Superior temporal gyrus (tissue), 1 donor: ENCODE results near the gene ERP27.

ENCODE experiments used
- DNase-seq: peaks from one replicate; pipeline ENCODE4 v3.0.0-alpha.2; 2016; ENCODE audit errors: extremely low spot score

ERP27 gene

DNA sequence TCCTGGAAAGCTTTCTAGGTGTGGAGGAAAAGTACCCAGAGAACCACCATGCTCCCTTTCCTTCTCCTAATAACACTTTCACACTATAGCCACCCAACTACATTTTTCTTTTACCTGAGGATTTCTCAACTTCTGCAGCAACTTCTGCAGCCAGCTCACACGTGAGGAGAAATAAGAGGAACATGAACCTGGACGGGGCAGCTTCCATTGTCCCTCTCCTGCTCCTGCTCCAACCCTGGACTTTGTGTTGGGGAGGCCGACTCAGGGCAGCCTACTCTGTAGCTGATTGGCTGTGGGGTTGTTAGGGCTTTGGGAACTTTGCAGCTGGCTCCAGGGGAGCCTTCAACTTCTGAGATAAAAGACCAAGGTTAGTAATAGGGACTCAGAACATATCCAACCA lies at the start of gene ERP27:
TSS of gene ERP27 (minus strand) at position 237 of the 400 bp plus-strand sequence. CDS start at position 208, 29 bp downstream.
- no peak for DNase-seq

DNA sequence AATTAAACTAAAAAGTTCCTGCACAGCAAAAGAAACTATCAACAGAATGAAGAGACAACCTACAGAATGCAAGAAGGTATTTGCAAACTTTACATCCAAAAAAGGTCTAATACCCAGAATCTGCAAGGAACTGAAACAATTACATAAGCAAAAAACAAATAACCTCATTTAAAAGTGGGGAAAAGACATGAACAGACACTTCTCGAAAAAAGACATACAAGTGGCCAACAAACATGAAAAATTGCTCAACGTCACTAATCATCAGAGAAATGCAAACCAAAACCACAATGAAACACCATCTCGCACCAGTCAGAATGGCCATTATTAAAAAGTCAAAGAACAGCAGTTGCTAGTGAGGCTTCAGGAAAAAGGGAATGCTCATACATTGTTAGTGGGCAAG lies 49.7 kb upstream of the ERP27 start:
- no peak for DNase-seq

DNA sequence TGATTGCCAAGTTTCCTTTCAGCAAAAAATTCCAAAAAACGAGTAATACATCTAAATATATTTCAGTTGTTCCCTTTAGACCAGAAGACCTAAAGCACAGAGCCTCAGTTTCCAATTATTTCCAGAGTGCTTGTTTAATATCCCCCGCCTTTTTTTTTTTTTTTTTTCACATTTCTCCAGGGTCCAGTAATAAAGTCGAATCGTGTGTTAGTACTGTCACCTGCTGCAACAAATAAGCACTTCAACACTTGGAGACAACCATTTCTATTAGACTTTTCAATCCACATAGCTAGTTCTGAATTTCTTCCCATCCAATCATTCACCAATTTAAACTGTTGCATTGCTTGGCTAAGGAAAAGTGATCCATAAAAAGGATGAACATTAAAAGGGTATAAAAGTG lies 48.1 kb upstream of the ERP27 start:
- DNase-seq, result no peak

DNA sequence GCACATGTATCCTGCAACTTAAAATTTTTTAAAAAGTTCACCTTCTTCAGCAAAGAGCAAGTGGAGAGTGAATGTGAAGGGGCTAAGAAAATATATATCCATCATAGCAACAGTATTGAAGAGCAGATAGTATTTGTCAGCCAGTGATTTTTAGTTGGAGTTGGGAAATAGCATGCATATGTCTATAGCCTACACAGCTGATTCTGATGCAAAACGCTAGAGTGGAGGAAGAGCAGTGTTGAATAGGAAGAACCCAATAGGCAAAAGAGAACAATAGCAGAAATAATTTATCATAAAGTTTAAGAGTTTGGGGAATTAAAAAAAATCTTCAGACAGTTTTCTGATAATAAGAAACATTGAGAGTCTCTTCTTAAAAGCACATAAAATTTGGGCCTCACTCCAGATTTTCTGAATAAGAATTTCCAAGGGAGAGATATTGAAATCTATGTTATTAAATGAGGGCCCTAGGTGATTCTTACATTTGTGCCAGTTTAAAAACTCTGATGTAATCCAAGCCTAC lies 46.5 kb upstream of the ERP27 start:
- DNase-seq, result no peak

DNA sequence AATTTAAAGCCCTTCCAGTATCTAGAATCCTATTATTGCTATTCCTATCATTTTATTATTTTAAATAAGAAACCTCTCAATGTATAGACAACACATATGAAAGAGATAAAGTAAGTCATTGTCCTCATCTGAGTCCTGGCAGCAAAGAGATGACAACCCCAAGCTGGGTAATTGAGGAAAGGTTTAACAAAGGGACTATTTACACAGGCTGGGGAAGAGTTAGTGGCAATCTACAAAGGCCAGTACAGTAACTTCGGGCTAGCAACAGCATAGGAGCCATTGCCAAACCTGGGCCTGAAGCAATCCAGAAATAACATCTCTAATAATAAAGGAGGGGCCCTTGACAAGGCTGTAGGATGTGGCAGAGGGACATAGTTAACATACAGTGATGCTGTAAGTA lies 45.7 kb upstream of the ERP27 start:
- DNase-seq, result no peak

DNA sequence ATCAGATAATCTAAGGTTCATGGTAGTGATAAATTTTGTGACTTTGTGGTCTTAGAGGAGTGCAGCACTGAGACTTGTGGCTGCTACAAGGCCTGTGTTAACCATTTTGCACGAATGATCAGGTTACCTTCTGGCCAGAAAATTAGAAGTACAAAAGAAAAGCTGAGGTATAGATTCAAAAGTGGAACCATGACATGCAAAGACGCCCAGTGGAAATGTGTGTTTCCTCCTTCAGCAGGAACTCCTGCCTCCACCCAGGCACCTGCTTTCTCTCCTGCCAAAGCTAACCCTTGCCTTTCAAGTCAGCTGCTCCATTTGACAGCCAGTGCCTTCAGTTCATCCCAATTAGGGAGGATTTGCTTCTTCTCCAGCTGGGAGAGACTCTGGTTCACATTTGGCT lies 44.7 kb upstream of the ERP27 start:
- no peak for DNase-seq

DNA sequence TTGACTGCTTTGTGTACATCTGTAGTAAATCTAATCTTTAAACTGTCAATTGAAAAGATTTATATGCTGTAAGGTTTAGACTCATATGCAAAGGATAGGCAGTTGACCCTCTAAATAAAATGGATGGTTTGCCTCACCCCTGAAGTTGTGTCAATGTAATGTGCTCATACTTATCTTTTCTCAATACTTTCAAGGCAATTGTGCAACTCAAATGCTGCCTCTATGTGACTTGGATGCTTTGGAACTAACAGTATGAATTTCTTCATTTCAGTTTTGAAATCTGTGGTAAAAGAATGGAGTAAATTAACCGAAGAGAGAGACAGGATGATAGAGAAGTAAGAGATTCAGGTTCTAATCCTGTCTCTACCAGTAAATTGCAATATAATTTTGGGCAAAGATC lies 44.2 kb upstream of the ERP27 start:
- no peak for DNase-seq

DNA sequence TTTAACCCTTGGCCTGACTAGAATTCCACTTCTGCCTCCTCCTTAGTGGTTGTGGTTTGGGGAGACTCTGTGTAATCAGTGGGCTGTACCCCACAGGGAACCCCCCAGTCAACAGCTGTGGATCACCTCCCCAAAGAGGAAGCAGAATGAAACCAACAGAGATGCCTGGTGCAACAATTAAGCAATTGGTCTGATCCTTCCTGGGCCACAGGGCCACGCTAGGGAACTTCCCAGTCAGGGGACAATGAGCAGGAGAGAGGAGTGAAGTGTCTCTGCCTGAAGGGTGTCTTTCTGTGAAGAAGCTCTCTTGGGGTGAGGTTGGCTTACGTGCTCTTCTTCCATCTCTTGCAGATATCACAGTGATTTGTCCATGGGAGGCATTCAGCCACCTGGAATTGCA lies 42.7 kb upstream of the ERP27 start:
- DNase-seq, result no peak

DNA sequence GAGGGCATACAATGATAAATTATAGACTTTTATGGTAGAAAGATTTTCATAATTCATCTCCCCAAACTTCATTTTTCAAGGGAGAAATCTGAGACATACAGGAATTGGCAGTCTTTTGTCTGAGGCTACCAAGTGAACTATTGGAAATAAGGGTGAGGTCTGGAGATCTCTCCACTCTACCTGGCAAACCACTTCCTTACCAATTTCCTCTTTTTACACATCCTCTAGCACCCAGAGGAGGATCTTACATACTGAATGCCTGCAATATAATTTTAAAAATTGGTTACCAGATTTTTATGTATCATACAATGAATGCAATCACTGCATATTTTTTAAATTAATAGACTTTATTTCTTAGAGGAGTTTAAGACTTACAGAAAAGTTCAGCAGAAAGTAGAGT lies 41.1 kb upstream of the ERP27 start:
- DNase-seq, result no peak

DNA sequence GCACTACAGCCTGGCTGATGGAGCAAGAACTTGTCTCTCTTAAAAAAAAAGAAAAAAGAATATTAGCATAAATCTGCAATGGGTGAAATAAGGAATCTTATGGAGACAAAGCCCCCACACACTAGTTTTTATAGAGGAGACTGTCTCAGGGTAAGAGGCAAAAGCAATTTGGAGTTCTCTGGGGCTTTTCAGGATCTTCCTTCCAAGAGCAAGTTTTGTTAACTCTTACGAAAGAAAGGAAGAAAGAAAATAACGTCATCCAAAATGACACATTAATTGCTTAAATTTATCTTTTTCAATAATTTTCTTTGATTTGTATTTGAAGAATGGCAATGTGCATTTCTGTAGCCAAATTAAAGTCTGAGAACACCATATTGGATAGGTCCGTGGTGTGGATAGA lies 38.3 kb upstream of the ERP27 start:
- DNase-seq, result no peak

DNA sequence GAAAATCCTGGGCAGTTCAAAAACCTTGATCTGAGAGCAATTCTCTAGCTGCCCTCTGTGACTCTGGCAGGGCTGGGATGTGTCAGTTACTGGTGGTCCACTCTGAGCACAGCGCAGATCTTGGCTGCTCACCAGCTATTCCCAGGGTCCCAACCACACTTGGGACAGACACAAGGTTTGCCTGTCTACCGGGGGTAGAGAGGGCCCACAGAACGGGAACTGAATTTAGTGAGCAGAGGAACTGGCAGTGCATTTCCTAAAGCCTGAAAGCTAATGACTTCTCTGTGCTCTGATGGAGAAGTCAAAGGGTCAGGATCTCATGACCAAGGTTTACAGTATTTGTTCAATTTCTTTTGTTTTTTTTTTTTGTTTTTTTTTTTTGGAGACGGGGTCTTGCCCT lies 37.1 kb upstream of the ERP27 start:
- no peak for DNase-seq

DNA sequence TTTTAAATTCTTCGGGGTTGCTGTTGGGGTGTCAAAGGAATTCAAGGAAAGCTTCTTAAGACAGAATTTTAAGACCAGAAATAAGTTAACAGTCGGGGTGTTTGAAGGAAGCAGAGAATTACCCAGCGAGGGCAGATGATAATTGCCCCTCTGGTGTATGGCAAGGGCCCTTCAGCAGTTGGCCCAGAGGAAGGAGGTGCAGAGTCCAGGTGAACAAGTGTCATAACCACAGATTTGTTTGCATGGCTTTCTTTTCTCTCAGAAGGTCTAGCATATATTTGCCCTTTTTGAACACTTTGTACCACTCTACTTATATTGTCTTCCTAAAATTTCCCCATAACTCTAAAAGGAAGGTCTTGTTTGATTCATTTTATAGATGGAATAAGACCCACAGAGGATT lies 36.3 kb upstream of the ERP27 start:
- no peak for DNase-seq

DNA sequence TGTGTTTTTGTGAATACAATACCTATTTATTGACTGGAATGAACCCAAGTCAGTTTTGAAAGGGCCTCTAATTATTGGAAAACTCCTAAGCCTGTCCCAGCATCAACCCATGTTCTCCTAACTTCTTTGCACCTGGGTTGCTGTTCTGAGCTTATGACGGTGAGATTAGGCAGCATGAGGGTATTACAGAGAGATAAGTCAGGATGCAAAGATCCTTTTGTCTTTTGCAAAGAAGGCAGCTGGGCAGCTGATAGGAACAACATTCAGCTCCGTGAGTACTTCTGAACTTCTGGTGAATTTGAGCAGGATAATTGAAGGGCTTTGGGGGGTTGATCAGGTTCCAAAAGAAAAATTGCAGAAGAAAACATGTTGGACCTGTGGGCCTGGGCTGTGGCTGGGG lies 34.5 kb upstream of the ERP27 start, which contains the start of gene PDE6H:
TSS of gene PDE6H (plus strand) at position 227 of the 400 bp plus-strand sequence. CDS start 4,971 bp downstream, outside the sequence.
- DNase-seq, result no peak

DNA sequence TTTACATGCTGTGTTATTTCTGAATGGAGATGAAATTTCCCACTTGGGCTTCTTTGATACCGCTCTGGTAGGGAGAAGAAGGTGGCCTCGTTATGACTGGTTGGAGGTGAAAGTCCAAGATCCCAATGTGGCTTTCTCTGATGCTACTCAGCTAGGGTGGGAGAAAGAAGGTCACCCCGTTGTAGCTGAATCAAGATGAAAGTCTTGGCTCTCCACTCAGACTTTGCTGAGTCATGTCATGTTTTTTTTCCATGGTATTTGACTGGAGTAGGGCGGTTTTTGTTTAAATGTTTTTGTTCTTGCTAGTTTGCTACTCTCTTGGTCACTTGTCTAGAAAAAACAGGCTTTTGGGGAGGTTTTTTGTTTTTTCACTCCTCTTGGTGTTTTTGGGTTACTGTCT lies 32.1 kb upstream of the ERP27 start:
- DNase-seq, result no peak

DNA sequence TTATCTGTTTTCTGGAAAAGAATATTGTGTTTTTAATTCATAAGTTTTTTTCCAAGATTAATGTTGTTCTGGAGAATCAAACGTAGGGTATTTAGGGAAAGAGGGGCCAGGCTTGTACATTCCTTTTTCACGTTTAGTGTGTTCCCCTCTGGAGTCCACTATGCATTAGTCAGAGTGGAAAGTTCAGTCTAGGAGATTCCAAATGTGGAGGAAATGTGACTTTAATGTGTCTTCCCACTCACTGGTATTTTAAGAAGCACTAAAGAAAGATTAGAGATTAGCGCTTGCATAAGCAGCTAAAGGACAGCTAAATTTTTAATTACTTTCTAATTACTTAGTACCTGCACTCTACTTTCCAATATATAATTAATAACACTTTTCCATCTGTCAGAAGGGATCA lies 30.1 kb upstream of the ERP27 start:
- DNase-seq, result no peak

DNA sequence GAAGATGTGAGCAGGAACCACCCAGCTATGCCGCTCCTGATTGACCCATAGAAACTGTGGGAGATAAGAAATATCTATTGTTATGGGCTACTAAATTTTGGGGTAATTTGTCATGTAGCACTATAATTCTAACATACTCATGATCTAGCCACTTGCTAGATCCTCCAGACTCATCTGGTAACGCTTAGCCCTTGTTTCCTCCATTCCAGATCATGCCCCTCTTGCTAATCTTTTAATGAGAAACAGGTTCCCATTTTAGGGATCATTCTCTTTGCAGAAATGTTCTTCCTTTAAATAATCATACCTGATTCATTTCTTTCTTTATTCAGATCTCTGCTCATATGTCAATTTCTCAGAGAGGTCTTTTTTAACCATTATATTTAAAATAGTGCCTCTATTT lies 26.9 kb upstream of the ERP27 start:
- DNase-seq, result no peak

DNA sequence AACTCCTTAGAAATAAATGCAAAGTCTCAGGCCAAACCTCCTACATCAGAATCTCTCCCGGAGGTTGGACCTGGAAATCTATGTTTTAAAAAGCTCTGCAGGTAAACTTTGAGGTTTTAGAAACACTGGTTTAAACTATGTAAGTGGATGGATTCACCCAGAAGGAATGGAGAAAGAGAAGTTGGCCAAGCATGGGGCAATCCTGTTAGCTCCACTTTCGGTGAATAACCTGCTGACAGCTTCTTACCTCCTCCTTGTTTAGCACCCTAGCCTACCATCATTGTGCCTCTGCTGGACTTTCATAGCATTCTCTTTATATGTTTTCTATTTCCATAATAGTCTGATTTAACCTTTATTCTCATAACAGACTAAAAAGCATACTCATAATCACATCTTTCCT lies 26.1 kb upstream of the ERP27 start:
- DNase-seq, result no peak

DNA sequence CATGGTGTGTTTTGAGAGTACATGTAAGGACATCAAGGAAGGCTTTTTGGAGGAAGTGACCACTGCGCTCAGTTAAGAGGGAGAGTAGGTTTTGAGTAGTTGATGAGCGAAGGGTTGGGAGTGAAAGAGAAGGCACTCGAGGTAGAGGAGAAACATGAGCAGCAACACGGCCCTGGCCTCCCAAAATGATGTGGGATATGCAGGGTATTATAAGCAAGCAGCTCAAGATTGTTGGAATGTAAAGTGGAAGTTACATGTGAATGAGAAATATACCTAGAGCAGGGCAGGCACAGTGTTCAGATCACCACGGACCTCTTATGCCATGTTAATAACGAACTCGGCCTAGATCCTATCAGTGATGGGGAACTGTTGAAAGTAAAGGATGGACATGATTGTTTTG lies 25.2 kb upstream of the ERP27 start:
- DNase-seq, result no peak

DNA sequence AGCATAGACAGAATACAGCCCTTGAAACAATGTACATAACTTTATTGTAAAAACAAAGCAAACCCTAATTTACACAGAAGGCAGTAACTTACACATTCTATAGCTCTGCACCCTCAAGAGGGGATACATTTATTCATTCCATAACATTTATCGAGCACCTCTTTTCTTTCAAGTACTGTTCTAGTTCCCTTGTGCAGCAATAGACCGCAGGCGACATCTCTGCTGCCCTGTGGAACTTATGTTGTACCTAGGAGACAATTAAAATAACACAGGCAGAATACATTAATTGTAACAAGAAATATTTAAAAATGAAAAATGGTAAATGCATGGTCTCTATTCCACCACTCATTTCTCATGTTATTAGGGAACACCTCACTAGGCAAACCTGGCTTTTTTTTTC lies 24.5 kb upstream of the ERP27 start:
- DNase-seq, result no peak

DNA sequence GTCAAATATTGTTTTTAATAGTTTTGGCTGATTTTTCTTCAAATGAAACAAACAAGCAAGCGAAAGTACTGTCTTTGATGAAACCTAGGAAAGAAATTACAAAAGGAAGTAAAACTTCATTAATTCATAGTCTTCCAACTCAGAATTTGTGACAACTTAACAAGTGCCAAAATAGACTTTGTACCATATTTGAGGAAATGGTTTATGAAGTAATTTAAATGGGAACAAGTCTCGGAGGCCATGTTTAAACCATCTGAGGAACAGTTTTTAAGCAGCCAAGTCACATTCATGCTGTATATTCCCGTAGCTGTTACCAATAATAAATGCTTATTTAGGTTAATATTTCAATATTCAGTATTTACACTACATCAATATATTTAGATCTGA lies 23.8 kb upstream of the ERP27 start:
- no peak for DNase-seq

DNA sequence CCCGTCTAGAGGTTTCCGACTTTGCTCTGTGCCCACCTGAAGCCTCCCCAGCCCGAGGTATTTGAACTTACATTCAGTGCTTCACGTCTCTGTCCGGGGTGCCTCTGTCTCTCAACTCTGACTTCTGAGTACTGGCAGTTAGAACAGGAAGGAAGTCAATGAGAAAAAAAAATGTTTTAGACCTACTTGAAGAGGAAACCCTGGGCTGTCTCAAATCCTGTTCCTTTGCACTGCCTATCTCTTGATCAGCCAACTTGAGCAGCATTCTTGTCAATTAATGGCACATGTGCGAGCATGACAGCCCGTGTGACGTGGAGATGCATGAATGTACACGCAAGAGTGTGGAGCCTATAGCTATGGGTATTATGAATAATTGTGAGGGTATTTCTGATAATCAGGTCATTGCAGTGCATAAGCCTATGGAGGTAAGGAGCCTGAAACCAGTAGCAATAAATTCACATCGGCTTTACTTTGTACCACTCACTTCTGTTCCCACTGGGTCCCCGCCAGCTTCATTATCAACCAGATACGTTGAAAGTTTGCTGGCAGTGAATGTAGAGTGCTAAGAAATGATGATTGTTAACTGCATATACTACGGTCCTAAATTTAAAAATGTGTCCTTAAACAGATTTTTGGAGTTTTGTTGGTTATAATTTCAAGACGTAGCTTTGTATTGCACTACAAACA lies 23.3 kb upstream of the ERP27 start, which contains the start of gene ARHGDIB:
TSS of gene ARHGDIB (minus strand) at position 136 of the 687 bp plus-strand sequence. CDS start 10,889 bp downstream, outside the sequence.
- no peak for DNase-seq

DNA sequence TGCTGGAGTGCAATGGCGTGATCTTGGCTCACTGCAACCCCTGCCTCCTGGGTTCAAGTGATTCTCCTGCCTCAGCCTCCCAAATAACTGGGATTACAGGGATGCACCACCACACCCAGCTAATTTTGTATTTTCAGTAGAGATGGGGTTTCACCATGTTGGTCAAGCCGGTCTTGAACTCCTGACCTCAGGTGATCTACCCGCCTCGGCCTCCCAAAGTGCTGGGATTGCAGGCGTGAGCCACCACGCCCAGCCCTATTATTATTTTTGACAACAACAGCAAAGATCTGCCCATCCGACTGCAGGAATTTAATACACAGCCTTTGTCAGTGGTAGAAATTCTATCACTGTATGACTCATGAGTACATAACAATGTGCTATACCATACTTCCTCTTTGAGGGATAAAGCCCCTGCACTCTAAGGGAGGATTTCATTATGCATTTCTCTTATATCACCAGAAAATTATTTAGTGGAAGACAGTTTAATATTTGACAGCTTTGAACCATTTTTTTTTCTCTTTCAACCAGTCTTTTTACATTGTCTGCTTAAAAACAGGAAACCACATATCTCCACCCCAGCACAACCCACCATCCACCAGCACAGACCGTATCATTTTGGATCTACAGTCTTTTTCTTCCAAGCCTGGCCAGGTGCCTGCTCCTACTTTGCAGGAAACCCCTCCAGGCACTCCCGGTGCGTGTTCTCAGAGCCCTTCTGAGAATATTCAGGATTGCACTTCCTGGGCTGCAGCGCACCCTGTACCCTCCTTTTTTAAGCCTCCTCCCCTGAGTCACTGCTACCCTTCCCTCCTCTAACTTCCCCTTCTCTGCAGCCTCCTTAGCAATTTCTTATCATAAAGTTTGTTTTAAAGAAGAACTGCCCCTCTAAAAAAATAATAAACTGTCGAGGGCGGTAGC lies 22.5 kb upstream of the ERP27 start:
- DNase-seq, result no peak
